ENCODE results near the gene MYL2.

- no peak for TF ChIP-seq ZBTB7A (IDR thresholded peaks at IDR 0.05; ENCODE audit: borderline replicate concordance, control insufficient read depth, low read depth, low read length)
- no peak for TF ChIP-seq OTX1 (CRISPR knock-in tag; IDR thresholded peaks at IDR 0.05)
- TF ChIP-seq ZNF239 (CRISPR knock-in tag; IDR thresholded peaks at IDR 0.05): no peak
- TF ChIP-seq CTCF (IDR thresholded peaks at IDR 0.05 in 2 of 3, conservative IDR thresholded peaks at IDR 0.05 in 1 of 3; ENCODE audit: insufficient read depth in 2 of 3, low read depth in 1 of 3, low read length in 3 of 3): no peak
- TF ChIP-seq JUNB (CRISPR knock-in tag; conservative IDR thresholded peaks at IDR 0.05): no peak
- no peak for TF ChIP-seq PATZ1 (CRISPR knock-in tag; IDR thresholded peaks at IDR 0.05; ENCODE audit: borderline replicate concordance)
Measured at GRCh38 chr12:110936367-110937103, 16.2 kb upstream of the MYL2 start.
